LNCaP clone FGC (cell line): ENCODE results near the gene UROD.
"Not testable (repeated sequence)": the region's sequence is repeated elsewhere in the genome, so short reads cannot be mapped to it uniquely, and the experiment has no call there.

Experiments
- DNase-seq: peaks from one replicate; pipeline ENCODE4 v3.0.0-alpha.2; 2011; ENCODE audit warnings: low read depth
- H3K4me3 ChIP-seq: 2 replicates; pipeline ENCODE4 v1.5.1; 2011; ENCODE audit warnings: mild to moderate bottlenecking, low read depth, low read length, control low read depth
- TF ChIP-seq, protein P1 (sequence below): IDR thresholded peaks from 2 replicates; pipeline ENCODE4 v1.5.1; 2012; ENCODE audit warnings: mild to moderate bottlenecking; ENCODE audit not compliant: control insufficient read depth, insufficient read depth; ENCODE audit errors: extremely low read depth

The UROD gene

DNA sequence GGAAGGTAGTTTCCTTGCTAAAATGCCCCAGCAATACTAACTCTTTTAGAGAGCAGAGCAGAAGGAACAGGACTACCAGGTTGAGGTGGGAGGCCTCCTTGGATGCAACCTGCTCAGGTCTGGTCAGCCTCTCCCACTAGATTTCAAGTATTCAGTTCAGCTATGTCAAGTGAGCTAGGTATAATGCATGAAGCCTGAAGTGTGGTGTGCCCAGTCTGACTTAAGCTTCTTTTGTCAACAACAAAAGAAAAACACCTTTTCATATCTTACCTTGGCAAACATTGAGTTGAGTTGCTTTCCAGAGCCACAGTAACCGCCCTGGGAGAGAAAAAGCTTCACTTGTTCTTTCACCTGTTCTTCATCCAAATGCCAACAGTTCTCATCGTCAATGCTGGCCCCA, 47.8 kb downstream of the UROD start:
- TF ChIP-seq, protein P1, sequence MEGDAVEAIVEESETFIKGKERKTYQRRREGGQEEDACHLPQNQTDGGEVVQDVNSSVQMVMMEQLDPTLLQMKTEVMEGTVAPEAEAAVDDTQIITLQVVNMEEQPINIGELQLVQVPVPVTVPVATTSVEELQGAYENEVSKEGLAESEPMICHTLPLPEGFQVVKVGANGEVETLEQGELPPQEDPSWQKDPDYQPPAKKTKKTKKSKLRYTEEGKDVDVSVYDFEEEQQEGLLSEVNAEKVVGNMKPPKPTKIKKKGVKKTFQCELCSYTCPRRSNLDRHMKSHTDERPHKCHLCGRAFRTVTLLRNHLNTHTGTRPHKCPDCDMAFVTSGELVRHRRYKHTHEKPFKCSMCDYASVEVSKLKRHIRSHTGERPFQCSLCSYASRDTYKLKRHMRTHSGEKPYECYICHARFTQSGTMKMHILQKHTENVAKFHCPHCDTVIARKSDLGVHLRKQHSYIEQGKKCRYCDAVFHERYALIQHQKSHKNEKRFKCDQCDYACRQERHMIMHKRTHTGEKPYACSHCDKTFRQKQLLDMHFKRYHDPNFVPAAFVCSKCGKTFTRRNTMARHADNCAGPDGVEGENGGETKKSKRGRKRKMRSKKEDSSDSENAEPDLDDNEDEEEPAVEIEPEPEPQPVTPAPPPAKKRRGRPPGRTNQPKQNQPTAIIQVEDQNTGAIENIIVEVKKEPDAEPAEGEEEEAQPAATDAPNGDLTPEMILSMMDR: no peak
- H3K4me3 ChIP-seq: no peak overlapping the region
- DNase-seq: no peak

DNA sequence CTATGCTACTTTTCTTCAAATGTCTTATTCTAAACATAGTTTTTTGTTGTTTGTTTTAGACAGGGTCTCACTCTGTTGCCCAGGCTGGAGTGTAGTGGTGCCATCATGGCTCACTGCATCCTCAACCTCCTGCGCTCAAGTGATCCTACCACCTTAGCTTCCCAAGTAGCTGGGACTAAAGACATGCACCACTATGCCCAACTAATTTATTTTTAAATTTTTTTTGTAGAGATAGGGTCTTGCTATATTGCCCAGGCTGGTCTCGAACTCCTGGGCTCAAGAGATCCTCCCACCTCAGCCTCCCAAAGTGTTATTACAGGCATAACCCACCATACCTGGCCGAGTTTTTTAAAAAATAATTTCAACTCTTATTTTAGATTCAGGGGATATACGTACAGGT, 50.4 kb downstream of the UROD start:
- not testable (repeated sequence) for H3K4me3 ChIP-seq, DNase-seq

DNA sequence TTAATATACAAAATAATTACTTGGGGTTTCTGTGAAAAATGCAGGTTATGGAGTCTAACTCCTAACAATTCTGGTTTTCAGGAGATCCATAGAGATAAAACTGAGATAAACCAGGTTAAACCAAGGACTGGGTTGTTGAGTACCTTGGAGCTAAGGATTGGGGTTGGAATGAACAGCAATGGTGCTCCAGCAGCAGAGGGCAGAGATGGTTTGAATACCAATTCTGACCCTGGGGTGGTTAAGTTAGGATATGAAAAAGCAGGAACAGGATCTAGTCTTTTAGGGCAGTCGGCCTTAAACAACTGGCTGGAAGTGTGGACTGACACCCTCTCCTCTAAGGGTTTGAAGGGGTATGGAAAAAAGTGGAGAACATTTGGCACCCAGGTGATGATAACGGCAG, 53.0 kb downstream of the UROD start:
- no peak overlapping the region for H3K4me3 ChIP-seq
- TF ChIP-seq, protein P1: no peak
- no peak for DNase-seq
